ENCODE data around the gene CH25H. TPM values are rescaled to one million over a fixed set of nuclear protein-coding genes. Genes with fewer than 3 reads are reported as not detected.
A peak's percentile ranks its signal among the peaks of the same experiment; 100 is the strongest.
"Not testable (repeated sequence)": the region's sequence is repeated elsewhere in the genome, so short reads cannot be mapped to it uniquely, and the experiment has no call there.

CH25H gene
- total RNA-seq (under 1 TPM; 0.24 to 0.67 (median 0.50) TPM), polyA plus RNA-seq (1.8 TPM)
- long read RNA-seq, donor 1, partial matches to known transcripts, result 0 of 2 reads
- long read RNA-seq, donor 1, other reads (novel, unspliced or antisense), result 0 of 2 reads
- long read RNA-seq, donor 2, result 0 reads
- long read RNA-seq, donor 3, transcript CH25H-201 (1 exons, 1,686 nt), result major isoform, 5 of 5 reads
- long read RNA-seq, donor 3, partial matches to known transcripts, result 0 of 5 reads
- long read RNA-seq, donor 3, other reads (novel, unspliced or antisense), result 0 of 5 reads
- long read RNA-seq, donor 4, result 0 reads

GRCh38 chr10:89207181-89207800 is at the start of gene CH25H:
Gene CH25H (minus strand): TSS chr10:89207317. CDS start chr10:89207292, 25 bp downstream.
- H3K27me3 ChIP-seq (ENCODE audit: control insufficient read depth, insufficient read depth), result no peaks in the 10 kb centered on the region
- H3K27ac ChIP-seq (ENCODE audit: low read length), result peak within 1 kb of the TSS; percentile 77
- under 1% methylated on average over 28 of the region's 28 CpGs for WGBS
- H3K4me3 ChIP-seq (ENCODE audit: low read length), result peak within 1 kb of the TSS; percentile 51
- H3K4me1 ChIP-seq (ENCODE audit: control insufficient read depth, insufficient read depth, low read length), result peaks cover 3% of the 10 kb centered on the region
- H3K9me3 ChIP-seq (ENCODE audit: control insufficient read depth, low read length), result no peaks in the 10 kb centered on the region
- ATAC-seq, result peak; percentile 88 to 93
- intact Hi-C loops (cut with DNase I), result no loop called here
- DNase-seq, result peak; percentile 83 to 90 (median 88)

DNA sequence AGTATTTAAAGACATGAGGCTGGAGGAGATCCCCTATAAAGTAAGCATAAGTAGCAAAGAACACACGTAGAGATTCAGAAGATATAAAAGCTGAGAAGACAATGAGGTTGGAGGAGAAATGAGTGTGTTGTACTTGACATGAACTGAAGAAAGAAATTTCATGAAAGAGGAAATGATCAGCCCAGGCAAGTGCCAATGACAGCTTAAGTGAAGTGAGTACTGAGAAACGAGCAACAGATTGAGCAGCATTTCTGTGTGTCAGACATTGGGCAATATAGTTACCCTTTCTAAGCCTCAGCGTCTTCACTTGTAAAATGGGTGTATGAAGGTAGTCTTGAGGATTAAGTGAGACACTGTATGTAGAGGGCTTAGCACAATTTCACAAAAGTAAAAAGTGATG is 49.2 kb upstream of the CH25H start:
- Histone ChIP-seq H3K4me1 (ENCODE audit: control insufficient read depth, insufficient read depth, low read length) (no peaks in the 10 kb centered on the region), H3K27ac (ENCODE audit: low read length) (no peak overlapping the region), H3K4me3 (ENCODE audit: low read length) (no peak overlapping the region), H3K27me3 (ENCODE audit: control insufficient read depth, insufficient read depth) (no peaks in the 10 kb centered on the region), H3K9me3 (ENCODE audit: control insufficient read depth, low read length) (no peaks in the 10 kb centered on the region)
- ATAC-seq (no peak), DNase-seq (no peak)
- 67% methylated on average over 3 of the region's 3 CpGs for WGBS
- intact Hi-C loops (cut with DNase I), result loop anchor here in 2 of 4 donors (5.0 to 10.0 kb wide), 3 partner anchors 116 to 136 kb away; partner anchors contain the start of genes IFIT1 (in 1 of the 2) and IFIT1B (in 1 of the 2)

DNA sequence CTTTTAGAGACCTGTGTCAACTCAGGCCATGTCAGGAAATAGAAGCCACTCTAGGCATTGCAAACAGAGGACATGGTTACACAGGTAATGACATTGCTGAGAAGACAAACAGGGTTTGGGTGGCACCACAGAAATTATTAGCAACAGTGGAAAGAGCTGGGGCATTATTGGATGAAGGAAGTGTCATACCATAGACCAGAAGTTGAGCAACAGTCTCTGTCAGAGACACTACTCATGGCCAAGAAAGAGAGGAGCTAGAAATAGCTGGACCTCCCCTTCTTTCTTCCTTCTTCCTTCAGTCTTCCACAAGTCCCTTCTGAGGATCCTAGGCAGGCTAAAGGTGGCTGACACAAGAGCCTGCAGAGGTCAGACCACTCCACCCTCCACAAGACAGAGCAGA is 48.7 kb upstream of the CH25H start:
- ATAC-seq (no peak), DNase-seq (no peak)
- H3K27me3 ChIP-seq (ENCODE audit: control insufficient read depth, insufficient read depth), result no peaks in the 10 kb centered on the region
- no peaks in the 10 kb centered on the region for H3K4me1 ChIP-seq (ENCODE audit: control insufficient read depth, insufficient read depth, low read length)
- H3K9me3 ChIP-seq (ENCODE audit: control insufficient read depth, low read length), result no peaks in the 10 kb centered on the region
- H3K4me3 ChIP-seq (ENCODE audit: low read length), result no peak overlapping the region
- intact Hi-C loops (cut with DNase I), result loop anchor here in 2 of 4 donors (5.0 to 10.0 kb wide), 3 partner anchors 117 to 137 kb away; partner anchors contain the start of genes IFIT1 (in 1 of the 2) and IFIT1B (in 1 of the 2)
- H3K27ac ChIP-seq (ENCODE audit: low read length), result no peak overlapping the region

DNA sequence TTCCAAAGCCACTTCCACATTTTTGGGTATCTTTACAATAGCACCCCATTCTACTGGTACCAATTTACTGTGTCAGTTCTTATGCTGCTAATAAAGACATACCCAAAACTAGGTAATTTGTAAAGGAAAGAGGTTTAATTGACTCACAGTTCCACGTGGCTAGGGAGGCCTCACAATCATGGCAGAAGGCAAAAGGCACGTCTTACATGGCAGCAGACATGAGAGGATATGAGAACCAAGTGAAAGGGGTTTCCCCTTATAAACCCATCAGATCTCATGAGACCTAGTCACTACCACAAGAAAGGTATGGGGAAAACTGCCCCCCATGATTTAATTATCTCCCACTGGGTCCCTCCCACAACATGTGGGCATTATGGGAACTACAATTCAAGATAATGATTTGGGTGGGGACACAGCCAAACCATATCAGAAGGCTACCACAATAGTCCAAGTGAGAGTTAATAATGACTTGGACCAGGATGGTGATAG is 48.0 kb upstream of the CH25H start:
- H3K4me1 ChIP-seq (ENCODE audit: control insufficient read depth, insufficient read depth, low read length), result not testable (repeated sequence)
- WGBS, result 85% methylated on average over 2 of the region's 2 CpGs

GRCh38 chr10:89252225-89252585 is 45.1 kb upstream of the CH25H start:
- Histone ChIP-seq H3K9me3 (ENCODE audit: control insufficient read depth, low read length) (no peaks in the 10 kb centered on the region), H3K27me3 (ENCODE audit: control insufficient read depth, insufficient read depth) (no peaks in the 10 kb centered on the region), H3K4me3 (ENCODE audit: low read length) (peak overlapping the region; percentile 93), H3K27ac (ENCODE audit: low read length) (no peak overlapping the region), H3K4me1 (ENCODE audit: control insufficient read depth, insufficient read depth, low read length) (peaks cover 1% of the 10 kb centered on the region)
- intact Hi-C loops (cut with DNase I), result loop anchor here in 1 of 4 donors (10.0 kb wide), 1 partner anchor 123 kb away; the partner anchor contains the start of gene IFIT1B
- ATAC-seq (no peak), DNase-seq (no peak)
- 93% methylated on average over 2 of the region's 2 CpGs for WGBS

More for the DNA sequence above, 48.0 kb upstream of the CH25H start:
- H3K27ac ChIP-seq (ENCODE audit: low read length); H3K9me3 ChIP-seq (ENCODE audit: control insufficient read depth, low read length); ATAC-seq; H3K4me3 ChIP-seq (ENCODE audit: low read length); DNase-seq; H3K27me3 ChIP-seq (ENCODE audit: control insufficient read depth, insufficient read depth): not testable (repeated sequence)
- intact Hi-C loops (cut with DNase I), result loop anchor here in 2 of 4 donors (5.0 to 10.0 kb wide), 3 partner anchors 117 to 137 kb away; partner anchors contain the start of genes IFIT1 (in 1 of the 2) and IFIT1B (in 1 of the 2)

DNA sequence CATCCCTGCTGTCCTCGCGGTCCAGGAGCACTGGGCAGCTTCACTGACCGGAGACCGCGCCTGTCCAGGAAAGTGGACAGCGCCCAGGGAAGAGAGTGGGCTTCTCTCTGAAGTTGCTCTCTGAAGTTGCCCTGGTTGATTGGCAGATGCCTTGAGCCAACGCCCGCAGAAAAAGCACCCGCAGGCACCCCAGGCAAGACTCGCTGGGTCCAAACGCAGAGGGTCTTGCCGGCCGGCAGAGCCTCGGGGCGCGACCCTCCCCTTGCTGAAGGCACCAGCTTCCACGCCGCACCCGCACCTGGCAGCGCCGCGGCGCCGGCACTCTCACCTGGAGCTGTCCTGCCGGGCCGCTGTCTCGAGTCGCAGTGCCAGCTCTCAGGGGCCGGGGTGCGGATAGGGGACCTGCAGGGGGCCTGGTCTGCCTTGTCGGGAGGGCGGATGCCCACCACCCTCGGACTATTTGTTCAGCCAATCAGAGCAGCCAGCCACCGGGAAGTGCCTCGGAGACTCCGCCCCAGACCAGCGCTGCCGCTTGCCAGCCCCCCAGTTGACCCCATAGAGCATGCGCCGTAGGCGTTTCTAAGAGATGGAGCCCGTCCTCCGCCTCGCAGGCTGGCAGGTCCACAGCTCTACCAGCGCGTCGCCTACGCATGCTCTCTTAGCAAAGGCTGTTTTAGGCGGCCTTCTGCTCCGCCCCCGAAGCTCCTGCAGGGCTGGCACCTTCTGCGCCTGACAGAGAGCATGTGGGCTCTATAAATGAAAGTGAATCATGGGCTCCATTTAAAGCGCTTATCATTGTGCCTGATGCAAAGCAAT is 44.5 kb upstream of the CH25H start, which contains the start of gene LIPA:
LIPA (minus strand) TSS at position 367 of the 816 bp plus-strand sequence. CDS start 4,127 bp downstream, outside the sequence.
- Histone ChIP-seq H3K9me3 (ENCODE audit: control insufficient read depth, low read length) (no peaks in the 10 kb centered on the region), H3K4me1 (ENCODE audit: control insufficient read depth, insufficient read depth, low read length) (peaks cover 1% of the 10 kb centered on the region), H3K4me3 (ENCODE audit: low read length) (peak within 1 kb of the TSS; percentile 93), H3K27me3 (ENCODE audit: control insufficient read depth, insufficient read depth) (no peaks in the 10 kb centered on the region), H3K27ac (ENCODE audit: low read length) (peak within 1 kb of the TSS; percentile 86)
- ATAC-seq (peak; percentile 99), DNase-seq (peak; percentile 98 to 99 (median 99))
- WGBS, result under 1% methylated on average over 53 of the region's 53 CpGs
- intact Hi-C loops (cut with DNase I), result loop anchor here in 1 of 4 donors (10.0 kb wide), 1 partner anchor 123 kb away; the partner anchor contains the start of gene IFIT1B

DNA sequence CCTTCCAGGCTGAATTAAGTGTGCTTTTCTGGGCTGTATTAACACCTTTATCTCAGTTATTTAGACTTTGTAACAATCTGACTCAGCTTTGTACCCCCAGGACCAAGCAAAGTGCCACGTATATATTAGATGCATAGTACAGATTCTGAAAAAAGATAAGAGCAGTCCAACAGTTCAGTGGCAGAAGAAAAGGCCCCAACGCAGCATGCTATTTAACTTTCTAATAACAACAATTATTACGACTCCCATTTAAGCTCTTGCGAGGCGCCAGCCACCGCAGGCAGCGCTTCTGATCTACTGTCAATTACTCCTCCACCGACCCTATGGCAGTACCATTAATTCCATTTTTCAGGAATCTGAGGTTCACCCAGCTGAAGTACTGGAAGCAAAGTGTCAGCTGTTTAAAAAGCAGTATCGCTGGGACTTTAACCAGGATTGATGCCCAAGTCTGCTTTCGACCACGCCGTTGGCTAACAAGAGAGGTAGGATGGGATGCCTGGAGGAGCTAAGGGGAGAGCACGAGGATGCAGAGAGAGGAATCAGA is 43.8 kb upstream of the CH25H start:
- 23% methylated on average over 13 of the region's 13 CpGs for WGBS
- Histone ChIP-seq H3K4me3 (ENCODE audit: low read length) (peak overlapping the region; percentile 93), H3K27ac (ENCODE audit: low read length) (peak overlapping the region; percentile 86), H3K27me3 (ENCODE audit: control insufficient read depth, insufficient read depth) (no peaks in the 10 kb centered on the region), H3K4me1 (ENCODE audit: control insufficient read depth, insufficient read depth, low read length) (peaks cover 1% of the 10 kb centered on the region), H3K9me3 (ENCODE audit: control insufficient read depth, low read length) (no peaks in the 10 kb centered on the region)
- no peak for DNase-seq
- intact Hi-C loops (cut with DNase I), result loop anchor here in 1 of 4 donors (10.0 kb wide), 1 partner anchor 124 kb away; the partner anchor contains the start of gene IFIT1B
- ATAC-seq, result no peak

DNA sequence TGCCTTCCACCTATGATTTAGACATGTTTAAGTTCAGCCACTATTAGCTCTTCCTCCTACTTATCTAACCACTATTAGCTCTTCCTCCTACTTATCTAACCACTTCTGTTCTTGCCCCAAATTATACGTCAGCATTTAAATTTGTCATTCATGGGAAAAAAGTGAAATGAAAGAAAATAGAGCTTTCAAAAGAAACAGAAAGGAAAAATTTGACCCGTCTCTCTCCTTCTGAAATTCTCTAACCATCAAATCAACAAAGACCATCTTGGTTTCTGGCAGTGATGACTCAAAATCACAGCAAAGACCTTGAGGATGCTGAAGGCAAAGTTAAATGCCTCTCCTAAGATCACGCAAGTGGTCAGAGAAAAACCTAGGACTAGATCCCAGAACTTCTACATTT is 41.9 kb upstream of the CH25H start:
- no peak for DNase-seq
- Histone ChIP-seq H3K27me3 (ENCODE audit: control insufficient read depth, insufficient read depth) (no peaks in the 10 kb centered on the region), H3K9me3 (ENCODE audit: control insufficient read depth, low read length) (no peaks in the 10 kb centered on the region), H3K27ac (ENCODE audit: low read length) (no peak overlapping the region), H3K4me3 (ENCODE audit: low read length) (no peak overlapping the region), H3K4me1 (ENCODE audit: control insufficient read depth, insufficient read depth, low read length) (peaks cover 1% of the 10 kb centered on the region)
- intact Hi-C loops (cut with DNase I), result no loop called here
- 72% methylated on average over 3 of the region's 3 CpGs for WGBS
- no peak for ATAC-seq

GRCh38 chr10:89247623-89248022 is 40.5 kb upstream of the CH25H start:
- not testable (repeated sequence) for H3K27me3 ChIP-seq (ENCODE audit: control insufficient read depth, insufficient read depth)
- over 99% methylated on average over 2 of the region's 2 CpGs for WGBS

GRCh38 chr10:89245802-89246201 is 38.7 kb upstream of the CH25H start:
- no peak overlapping the region for H3K4me3 ChIP-seq (ENCODE audit: low read length)
- DNase-seq (no peak), ATAC-seq (no peak)
- no peak overlapping the region for H3K27ac ChIP-seq (ENCODE audit: low read length)
- peaks cover 1% of the 10 kb centered on the region for H3K4me1 ChIP-seq (ENCODE audit: control insufficient read depth, insufficient read depth, low read length)
- H3K9me3 ChIP-seq (ENCODE audit: control insufficient read depth, low read length), result no peaks in the 10 kb centered on the region
- intact Hi-C loops (cut with DNase I), result no loop called here
- no peaks in the 10 kb centered on the region for H3K27me3 ChIP-seq (ENCODE audit: control insufficient read depth, insufficient read depth)
- WGBS, result 66% methylated on average over 4 of the region's 4 CpGs

More at GRCh38 chr10:89247623-89248022, 40.5 kb upstream of the CH25H start:
- H3K4me3 ChIP-seq (ENCODE audit: low read length); H3K27ac ChIP-seq (ENCODE audit: low read length); H3K9me3 ChIP-seq (ENCODE audit: control insufficient read depth, low read length); ATAC-seq; intact Hi-C loops (cut with DNase I); H3K4me1 ChIP-seq (ENCODE audit: control insufficient read depth, insufficient read depth, low read length); DNase-seq: not testable (repeated sequence)

Measured in right cardiac atrium (tissue), 5 donors.